Activated CD4-positive, alpha-beta T cell treated with anti-CD3 and anti-CD28 coated beads for 4 hours (primary cell): ENCODE results near the gene APOOL.
A peak's percentile ranks its signal among the peaks of the same experiment; 100 is the strongest.

ENCODE experiments used
- DNase-seq, 2 donors: peaks; one replicate each; pipeline ENCODE4 v3.0.0-alpha.2; 2020

APOOL gene

GRCh38 chrX:85084770-85085393, 81.2 kb downstream of the APOOL start:
- peak in 1 of 2 donors; percentile 29 for DNase-seq

DNA sequence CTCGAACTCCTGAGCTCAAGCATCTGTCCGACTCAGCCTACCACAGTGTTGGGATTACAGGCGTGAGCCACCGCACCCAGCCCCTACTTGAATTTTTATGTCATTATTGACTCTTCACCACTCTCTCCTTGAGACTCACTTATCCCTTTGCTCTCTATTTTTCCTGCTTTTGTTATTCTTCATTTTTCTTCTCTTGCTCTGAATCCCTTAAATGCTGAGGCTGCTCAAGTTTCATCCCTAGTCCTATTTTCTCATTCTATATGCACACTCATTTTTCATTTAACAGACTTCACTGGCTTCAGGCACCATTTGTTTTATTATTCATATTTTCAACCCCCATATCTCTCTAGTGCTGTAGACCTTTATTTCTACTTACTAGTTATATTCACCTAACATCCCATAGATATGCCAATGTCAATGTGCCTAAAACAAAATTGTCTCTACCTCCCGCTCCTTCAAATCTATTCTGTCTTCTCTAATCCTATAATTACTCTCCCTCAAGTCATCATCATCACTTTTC, 85.7 kb downstream of the APOOL start:
- DNase-seq, result no peak

GRCh38 chrX:85107407-85107806, 103.7 kb downstream of the APOOL start:
- no peak for DNase-seq

- DNase-seq, result no peak
Measured at GRCh38 chrX:85108165-85108564, 104.5 kb downstream of the APOOL start.

- peak in 1 of 2 donors; percentile 5 for DNase-seq
Measured at GRCh38 chrX:85109235-85109634, 105.6 kb downstream of the APOOL start.

GRCh38 chrX:85111347-85111746, 107.7 kb downstream of the APOOL start:
- no peak for DNase-seq

DNA sequence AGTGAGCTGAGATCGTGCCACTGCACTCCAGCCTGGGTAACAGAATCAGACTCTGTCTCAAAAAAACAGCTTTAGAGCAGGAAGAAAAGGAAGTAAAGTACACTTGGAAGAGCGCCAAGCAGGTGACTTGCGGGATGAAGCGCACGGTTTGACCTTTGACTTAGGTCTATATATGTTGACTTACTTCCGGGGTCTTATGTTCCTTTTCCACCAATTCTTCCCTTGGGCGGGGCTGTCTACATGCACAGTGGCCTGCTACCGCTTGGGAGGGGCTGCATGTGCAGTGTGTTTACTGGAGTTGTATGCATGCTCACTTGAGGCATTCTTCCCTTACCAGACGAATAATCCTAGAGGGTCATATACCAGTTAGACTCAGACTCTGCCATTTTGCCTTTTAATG, 108.6 kb downstream of the APOOL start:
- no peak for DNase-seq

- no peak for DNase-seq
Measured at GRCh38 chrX:85113746-85114145, 110.1 kb downstream of the APOOL start.

DNA sequence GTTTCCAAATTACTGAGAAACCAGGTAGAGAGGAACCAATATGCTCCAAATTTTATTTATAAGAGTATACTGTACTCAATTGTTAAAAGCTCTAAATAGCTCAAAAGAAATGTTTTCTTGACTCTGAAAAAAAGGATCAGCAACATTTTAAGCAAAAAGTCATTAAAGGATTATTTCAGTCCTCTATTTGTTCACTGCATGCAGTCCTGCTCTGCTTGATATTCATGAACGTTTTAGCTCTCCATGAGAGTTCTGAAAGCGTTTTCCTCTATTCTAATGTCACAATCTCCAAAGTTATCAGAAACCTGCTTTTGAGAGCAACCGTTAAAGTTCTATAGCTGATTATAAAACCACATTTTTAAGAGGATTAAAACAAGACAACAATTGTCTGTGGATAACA, 110.5 kb downstream of the APOOL start:
- no peak for DNase-seq

- no peak for DNase-seq
Measured at GRCh38 chrX:85114776-85115175, 111.1 kb downstream of the APOOL start.

DNA sequence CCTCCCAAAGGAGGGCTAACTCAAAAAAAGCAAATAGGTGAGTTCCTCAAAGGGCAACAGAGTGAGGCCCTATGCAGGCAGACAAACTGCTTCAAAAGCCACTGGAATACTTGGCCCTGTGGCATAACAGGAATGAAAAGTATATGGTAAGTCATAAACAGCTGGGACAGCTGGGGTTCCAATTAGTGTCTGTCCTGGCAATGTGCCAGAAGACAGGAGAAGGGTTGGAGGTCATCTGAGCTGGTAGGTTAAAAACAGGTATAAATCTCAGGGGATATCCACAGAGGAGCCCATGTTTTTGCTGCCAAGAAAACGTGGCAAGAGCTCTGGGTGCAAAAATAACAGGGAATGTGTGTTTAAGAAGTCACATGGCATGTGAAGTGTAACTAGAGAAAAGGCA, 111.6 kb downstream of the APOOL start:
- DNase-seq, result no peak

GRCh38 chrX:85136409-85136808, 132.7 kb downstream of the APOOL start:
- DNase-seq, result no peak

- no peak for DNase-seq
Measured at GRCh38 chrX:85139422-85139821, 135.7 kb downstream of the APOOL start.

DNA sequence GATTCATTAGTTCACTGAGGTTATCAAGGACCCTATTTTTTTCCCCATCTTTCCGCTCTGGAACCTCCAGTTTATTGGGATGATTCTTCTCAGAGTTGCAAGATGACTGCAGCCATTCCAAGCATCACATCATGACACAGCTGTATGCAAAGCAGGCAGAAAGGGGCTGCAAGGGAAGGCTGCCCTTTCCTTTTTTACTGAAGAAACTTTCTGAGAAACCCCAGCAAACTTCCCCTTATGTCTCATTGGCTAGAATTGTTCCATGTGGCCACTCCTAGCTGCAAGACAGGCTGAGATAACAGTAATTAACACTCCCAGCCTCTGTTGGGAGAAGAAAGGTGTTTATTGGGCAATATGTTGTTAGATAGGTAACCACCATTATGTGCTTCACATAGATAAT, 137.3 kb downstream of the APOOL start:
- DNase-seq, result no peak
